OCI-LY1 (cell line): Measurements from ENCODE around the gene BTBD9.

Source experiments
- EZH2 ChIP-seq: fragments of 200-600 bp; sonication (generic), shearing (Covaris generic); IDR thresholded peaks from 2 replicates; pipeline ENCODE4 v1.8.0; 2017; ENCODE audit warnings: borderline replicate concordance, mixed run types, mild to moderate bottlenecking, antibody characterized with exemption, low read length, moderate library complexity, mixed read lengths
- TF ChIP-seq, protein P1 (sequence below): fragments of 200-600 bp; sonication (generic), shearing (Covaris generic); IDR thresholded peaks from 2 replicates; pipeline ENCODE4 v1.5.1; 2017; ENCODE audit warnings: mild to moderate bottlenecking, antibody characterized with exemption, low read length, moderate library complexity, mixed read lengths

DNA sequence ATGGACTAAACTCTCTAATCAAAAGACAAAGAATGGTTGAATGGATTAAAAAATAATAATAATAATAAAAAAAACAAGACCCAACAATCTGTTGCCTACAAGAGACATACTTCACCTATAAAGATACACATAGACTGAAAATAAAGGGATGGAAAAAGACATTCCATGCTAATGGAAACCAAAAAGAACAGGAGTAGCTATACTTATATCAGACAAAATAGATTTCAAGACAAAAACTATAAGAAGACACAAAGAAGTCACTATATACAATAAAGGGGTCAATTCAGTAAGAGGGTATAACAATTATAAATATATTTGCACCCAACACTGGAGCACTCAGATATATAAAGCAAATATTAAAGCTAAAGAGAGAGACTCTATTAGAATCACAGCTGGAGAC is 106.7 kb downstream of the BTBD9 start:
- TF ChIP-seq, protein P1, sequence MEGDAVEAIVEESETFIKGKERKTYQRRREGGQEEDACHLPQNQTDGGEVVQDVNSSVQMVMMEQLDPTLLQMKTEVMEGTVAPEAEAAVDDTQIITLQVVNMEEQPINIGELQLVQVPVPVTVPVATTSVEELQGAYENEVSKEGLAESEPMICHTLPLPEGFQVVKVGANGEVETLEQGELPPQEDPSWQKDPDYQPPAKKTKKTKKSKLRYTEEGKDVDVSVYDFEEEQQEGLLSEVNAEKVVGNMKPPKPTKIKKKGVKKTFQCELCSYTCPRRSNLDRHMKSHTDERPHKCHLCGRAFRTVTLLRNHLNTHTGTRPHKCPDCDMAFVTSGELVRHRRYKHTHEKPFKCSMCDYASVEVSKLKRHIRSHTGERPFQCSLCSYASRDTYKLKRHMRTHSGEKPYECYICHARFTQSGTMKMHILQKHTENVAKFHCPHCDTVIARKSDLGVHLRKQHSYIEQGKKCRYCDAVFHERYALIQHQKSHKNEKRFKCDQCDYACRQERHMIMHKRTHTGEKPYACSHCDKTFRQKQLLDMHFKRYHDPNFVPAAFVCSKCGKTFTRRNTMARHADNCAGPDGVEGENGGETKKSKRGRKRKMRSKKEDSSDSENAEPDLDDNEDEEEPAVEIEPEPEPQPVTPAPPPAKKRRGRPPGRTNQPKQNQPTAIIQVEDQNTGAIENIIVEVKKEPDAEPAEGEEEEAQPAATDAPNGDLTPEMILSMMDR, result no peak
- TF ChIP-seq EZH2, result no peak
